ENCODE results near the gene WWC2. TPM values are rescaled to one million over a fixed set of nuclear protein-coding genes. Genes with fewer than 3 reads are reported as not detected.

Gene WWC2
- polyA plus RNA-seq, 2 of the 4 experiments (the other 2 are of a cell fraction): 14.9 to 26.9 TPM

DNA sequence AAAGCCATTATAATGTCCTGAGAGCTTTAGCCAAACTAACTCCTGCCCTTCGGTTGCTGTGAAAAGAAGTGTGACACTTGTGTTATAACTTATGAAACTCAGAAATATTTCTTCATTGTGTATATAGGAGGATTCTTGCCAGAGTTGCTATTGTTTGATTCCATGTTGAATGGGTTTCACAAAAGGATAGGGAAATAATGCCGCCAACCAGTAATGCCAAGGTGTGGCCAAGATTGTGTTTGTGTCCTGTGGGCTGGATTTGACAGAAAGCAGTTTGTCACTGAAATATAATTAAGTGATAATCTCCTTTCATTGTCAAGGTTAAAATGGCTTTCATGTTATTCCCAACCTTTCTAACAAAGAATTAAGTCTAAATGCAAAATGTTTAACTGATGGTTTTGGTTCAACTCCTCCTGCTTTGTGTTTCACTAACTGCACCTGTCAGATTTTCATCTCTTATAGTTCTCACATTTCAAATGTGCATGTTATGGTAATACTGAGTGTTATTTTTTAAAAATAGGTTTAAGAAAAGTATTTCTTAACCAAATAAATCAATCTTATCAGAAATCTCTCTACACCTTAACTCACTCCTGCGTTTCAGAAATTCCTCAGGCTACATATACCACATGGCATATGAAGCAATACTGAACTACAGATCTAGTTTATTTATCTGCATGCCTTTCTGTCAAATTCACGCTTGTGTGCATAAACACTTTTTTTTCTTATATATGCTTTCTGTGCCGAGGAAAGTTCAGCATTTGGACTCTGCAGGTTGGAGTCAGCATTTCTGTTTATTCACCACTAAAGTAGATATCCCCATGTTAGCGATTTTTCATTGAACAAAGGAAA is 221.4 kb downstream of the WWC2 start, which contains the start of gene CLDN22:
TSS of gene CLDN22 (minus strand) at position 66 of the 849 bp plus-strand sequence. CDS start at position 8, 58 bp downstream.
- Histone ChIP-seq H3K27ac (no peak within 1 kb of the TSS), H3K4me1 (no peaks in the 10 kb centered on the region), H3K9me3 (no peaks in the 10 kb centered on the region), H3K4me3 (no peak within 1 kb of the TSS), H3K4me2 (no peak within 1 kb of the TSS)
- CTCF ChIA-PET: no interaction called here
- WGBS (ENCODE audit: missing lambda C conversion rate): 84% methylated on average over 6 of the region's 6 CpGs
- DNase-seq (ENCODE audit: low read depth in 1 of 2, low spot score in 1 of 2) (no peak), ATAC-seq (no peak), FAIRE-seq (no peak)
- POLR2A ChIA-PET: no interaction called here
- TF ChIP-seq MAZ (IDR thresholded peaks at IDR 0.05; ENCODE audit: borderline replicate concordance, low read depth, low read length) (no peak), SREBF2 (IDR thresholded peaks at IDR 0.05) (no peak), JUNB (IDR thresholded peaks at IDR 0.05) (no peak), RNF2 (IDR thresholded peaks at IDR 0.05; ENCODE audit: borderline replicate concordance, low read depth) (no peak), EHF (CRISPR knock-in tag; IDR thresholded peaks at IDR 0.05) (no peak), FOSL2 (IDR thresholded peaks at IDR 0.05) (no peak), FOSL2 (CRISPR knock-in tag; IDR thresholded peaks at IDR 0.05) (no peak), CHD2 (IDR thresholded peaks at IDR 0.05; ENCODE audit: low read length, partially characterized antibody) (no peak), KDM5A (IDR thresholded peaks at IDR 0.05) (no peak), CTCF (IDR thresholded peaks at IDR 0.05) (no peak), HDAC2 (IDR thresholded peaks at IDR 0.05) (no peak), HEYL (CRISPR knock-in tag; IDR thresholded peaks at IDR 0.05) (no peak), E2F6 (IDR thresholded peaks at IDR 0.05; ENCODE audit: borderline replicate concordance, low read depth) (no peak), ESRRA (IDR thresholded peaks at IDR 0.05; ENCODE audit: borderline replicate concordance, low read length) (no peak), NFE2L2 (conservative IDR thresholded peaks at IDR 0.05; ENCODE audit: low read length) (no peak), SMC3 (IDR thresholded peaks at IDR 0.05) (no peak)
- TF ChIP-seq, protein P1, sequence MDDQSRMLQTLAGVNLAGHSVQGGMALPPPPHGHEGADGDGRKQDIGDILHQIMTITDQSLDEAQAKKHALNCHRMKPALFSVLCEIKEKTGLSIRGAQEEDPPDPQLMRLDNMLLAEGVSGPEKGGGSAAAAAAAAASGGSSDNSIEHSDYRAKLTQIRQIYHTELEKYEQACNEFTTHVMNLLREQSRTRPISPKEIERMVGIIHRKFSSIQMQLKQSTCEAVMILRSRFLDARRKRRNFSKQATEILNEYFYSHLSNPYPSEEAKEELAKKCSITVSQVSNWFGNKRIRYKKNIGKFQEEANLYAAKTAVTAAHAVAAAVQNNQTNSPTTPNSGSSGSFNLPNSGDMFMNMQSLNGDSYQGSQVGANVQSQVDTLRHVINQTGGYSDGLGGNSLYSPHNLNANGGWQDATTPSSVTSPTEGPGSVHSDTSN (IDR thresholded peaks at IDR 0.05): no peak
- TF ChIP-seq, protein P2, sequence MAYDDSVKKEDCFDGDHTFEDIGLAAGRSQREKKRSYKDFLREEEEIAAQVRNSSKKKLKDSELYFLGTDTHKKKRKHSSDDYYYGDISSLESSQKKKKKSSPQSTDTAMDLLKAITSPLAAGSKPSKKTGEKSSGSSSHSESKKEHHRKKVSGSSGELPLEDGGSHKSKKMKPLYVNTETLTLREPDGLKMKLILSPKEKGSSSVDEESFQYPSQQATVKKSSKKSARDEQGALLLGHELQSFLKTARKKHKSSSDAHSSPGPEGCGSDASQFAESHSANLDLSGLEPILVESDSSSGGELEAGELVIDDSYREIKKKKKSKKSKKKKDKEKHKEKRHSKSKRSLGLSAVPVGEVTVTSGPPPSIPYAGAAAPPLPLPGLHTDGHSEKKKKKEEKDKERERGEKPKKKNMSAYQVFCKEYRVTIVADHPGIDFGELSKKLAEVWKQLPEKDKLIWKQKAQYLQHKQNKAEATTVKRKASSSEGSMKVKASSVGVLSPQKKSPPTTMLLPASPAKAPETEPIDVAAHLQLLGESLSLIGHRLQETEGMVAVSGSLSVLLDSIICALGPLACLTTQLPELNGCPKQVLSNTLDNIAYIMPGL (CRISPR knock-in tag; IDR thresholded peaks at IDR 0.05; ENCODE audit: borderline replicate concordance): no peak

DNA sequence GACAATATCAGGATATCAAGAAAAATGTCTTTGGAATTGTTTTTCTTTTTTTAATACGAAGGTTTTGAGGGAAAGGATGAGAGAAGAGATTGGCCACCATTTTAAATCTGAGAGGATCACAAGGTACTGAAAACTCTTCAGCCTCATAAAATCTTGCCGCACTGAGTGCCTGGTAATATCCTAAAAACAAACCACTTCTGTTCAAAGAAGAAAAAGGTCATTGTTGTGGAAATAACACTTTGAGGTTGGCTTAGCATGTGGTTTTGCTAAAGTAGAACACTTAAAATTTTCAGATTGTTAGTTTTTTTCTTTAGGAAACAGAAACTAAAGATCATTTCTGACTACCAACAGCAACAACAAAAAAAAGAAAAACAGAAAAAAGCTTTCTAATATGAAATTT is 222.0 kb downstream of the WWC2 start:
- FAIRE-seq (no peak), ATAC-seq (no peak), DNase-seq (ENCODE audit: low read depth in 1 of 2, low spot score in 1 of 2) (no peak)
- WGBS (ENCODE audit: missing lambda C conversion rate): 93% methylated on average over 2 of the region's 2 CpGs
- ChIA-PET CTCF (no interaction called here), POLR2A (no interaction called here)
- Histone ChIP-seq H3K9me3 (no peaks in the 10 kb centered on the region), H3K4me1 (no peaks in the 10 kb centered on the region), H3K4me3 (no peak overlapping the region), H3K4me2 (no peak overlapping the region), H3K27ac (no peak overlapping the region)
- no peak for TF ChIP-seq ESRRA (IDR thresholded peaks at IDR 0.05; ENCODE audit: borderline replicate concordance, low read length)
- TF ChIP-seq POLR2A (IDR thresholded peaks at IDR 0.05; ENCODE audit: low read length): no peak
- TF ChIP-seq BHLHE40 (IDR thresholded peaks at IDR 0.05; ENCODE audit: low read depth, low read length): no peak
- no peak for TF ChIP-seq RARB (CRISPR knock-in tag; IDR thresholded peaks at IDR 0.05)
- no peak for TF ChIP-seq KDM1A (IDR thresholded peaks at IDR 0.05; ENCODE audit: low read depth)
- no peak for TF ChIP-seq ZNF302 (CRISPR knock-in tag; IDR thresholded peaks at IDR 0.05)
- no peak for TF ChIP-seq HEYL (CRISPR knock-in tag; IDR thresholded peaks at IDR 0.05)
- TF ChIP-seq EP300 (IDR thresholded peaks at IDR 0.05): no peak
- TF ChIP-seq HOXB13 (CRISPR knock-in tag; IDR thresholded peaks at IDR 0.05; ENCODE audit: low read depth): no peak
- no peak for TF ChIP-seq RCOR1 (IDR thresholded peaks at IDR 0.05; ENCODE audit: low read depth, low read length)
- TF ChIP-seq FOXS1 (CRISPR knock-in tag; IDR thresholded peaks at IDR 0.05): no peak
- TF ChIP-seq, protein P3, sequence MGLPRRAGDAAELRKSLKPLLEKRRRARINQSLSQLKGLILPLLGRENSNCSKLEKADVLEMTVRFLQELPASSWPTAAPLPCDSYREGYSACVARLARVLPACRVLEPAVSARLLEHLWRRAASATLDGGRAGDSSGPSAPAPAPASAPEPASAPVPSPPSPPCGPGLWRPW (IDR thresholded peaks at IDR 0.05): no peak

All from A549 (cell line).